NCI-H128 (cell line): ENCODE measurements around the gene FIBCD1.
"Not testable (repeated sequence)": the region's sequence is repeated elsewhere in the genome, so short reads cannot be mapped to it uniquely, and the experiment has no call there.

Source experiments
- DNase-seq: peaks from one replicate; lab custom pipeline; 2025; ENCODE audit not compliant: unreplicated experiment; lab: John Stamatoyannopoulos, UW

Gene FIBCD1

DNA sequence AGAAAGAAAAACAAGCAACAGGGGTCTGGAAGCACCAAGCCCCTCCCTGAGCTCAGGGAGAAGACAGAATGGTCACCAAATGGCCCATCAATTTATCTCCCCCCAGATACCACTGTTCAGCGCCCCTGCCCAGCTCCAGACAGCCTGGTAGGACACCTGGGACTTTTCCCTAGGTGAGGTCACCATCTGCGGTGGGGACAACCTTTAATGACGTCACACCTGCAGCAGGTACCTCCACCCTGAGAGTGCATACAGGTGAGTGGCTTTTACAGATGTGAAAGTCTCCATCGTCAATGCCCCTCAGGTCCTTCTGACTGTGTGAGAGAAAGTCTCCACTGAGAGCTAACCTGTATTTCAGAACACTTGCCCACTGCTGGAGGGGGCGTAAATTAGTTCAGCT lies 35.6 kb upstream of the FIBCD1 start:
- DNase-seq: no peak

DNA sequence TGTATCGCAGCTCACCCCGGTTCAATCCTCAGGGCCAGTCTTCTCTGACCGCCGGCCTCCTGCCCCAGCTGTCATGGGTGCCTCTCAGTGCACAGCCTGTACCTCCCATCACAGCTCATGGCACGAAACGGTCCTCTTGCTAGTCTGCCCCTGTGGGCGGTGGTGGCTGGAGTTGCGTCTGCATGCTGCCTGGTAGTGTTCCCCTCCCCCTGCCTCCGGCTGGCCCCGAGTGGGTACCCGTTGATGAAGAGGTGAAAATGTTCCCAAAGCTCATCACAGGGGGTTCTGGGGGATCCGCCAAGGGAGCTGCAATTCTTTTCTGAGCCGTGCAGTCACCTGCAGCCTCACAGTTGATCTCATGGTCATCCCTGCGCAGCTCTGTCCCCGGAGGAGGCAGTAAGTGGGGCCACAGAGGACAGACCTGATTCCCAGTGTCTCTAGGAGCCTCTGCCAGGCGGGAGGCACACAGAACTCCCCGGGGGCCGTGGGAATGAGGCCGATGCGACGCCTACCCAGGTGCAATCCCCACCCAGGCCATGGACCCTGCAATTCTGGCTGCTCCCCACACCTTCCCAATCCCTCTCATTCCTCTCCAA lies 34.7 kb upstream of the FIBCD1 start:
- no peak for DNase-seq

DNA sequence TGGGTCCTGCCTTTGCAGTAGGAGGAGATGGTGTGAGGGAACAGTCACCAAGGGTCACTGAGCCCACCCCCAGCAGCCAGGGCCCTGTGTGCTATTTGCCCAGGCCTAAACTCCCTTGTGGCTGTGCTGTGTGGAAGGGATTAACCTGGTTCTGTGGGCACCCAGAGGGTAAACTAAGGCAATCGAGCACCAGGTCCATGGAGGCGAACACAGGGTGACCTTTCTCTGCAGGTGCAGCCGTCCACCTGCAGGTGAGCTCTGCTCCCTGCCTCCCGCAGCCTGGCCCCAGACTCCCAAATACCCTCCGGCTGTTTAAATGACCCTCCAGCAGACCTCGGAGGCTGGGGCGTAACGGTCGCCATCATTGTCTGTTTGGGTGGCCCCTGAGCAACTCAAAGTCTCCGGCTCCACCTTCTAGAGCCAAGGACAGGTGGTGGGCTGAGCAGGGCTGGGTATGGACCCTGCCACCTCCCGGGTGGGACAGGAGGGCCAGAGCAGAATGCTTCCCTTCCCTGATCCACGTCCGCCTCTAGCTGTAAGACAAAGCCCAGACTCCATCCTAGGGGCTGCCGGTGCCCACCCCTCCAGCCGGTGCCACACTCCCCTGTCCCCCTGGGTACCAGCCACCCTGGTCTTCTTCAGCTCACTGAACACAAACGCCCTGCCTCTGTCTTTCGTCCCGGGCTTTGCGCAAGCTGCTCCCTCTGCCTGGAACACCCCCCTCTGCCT lies 34.1 kb upstream of the FIBCD1 start:
- no peak for DNase-seq

DNA sequence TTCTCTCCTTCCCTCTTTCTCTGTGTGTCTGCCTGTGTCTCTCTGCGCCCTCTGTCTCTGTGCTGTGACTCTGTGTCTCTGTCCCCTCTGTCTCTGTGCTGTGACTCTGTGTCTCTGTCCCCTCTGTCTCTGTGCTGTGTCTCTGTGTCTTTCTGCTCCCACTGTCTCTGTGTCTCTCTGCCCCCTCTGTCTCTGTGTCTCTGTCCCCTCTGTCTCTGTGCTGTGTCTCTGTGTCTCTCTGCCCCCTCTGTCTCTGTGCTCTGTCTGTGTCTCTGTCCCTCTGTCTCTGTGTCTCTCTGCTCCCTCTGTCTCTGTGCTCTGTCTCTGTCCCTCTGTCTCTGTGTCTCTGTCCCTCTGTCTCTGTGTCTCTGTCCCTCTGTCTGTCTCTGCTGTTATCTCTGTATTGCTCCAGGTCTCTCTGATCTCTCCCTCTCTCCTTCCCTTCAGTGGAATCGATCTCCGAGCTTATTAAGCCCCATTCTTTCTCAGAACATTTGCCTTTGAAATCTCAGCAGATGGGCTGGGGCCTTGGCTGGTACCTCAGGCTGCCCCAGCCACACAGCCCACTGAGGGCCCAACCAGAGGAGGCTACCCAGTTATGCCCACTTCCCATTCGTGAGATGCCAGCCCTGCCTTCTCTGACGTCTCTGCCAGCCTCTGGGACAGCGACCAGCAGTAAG lies 33.4 kb upstream of the FIBCD1 start:
- DNase-seq: no peak

DNA sequence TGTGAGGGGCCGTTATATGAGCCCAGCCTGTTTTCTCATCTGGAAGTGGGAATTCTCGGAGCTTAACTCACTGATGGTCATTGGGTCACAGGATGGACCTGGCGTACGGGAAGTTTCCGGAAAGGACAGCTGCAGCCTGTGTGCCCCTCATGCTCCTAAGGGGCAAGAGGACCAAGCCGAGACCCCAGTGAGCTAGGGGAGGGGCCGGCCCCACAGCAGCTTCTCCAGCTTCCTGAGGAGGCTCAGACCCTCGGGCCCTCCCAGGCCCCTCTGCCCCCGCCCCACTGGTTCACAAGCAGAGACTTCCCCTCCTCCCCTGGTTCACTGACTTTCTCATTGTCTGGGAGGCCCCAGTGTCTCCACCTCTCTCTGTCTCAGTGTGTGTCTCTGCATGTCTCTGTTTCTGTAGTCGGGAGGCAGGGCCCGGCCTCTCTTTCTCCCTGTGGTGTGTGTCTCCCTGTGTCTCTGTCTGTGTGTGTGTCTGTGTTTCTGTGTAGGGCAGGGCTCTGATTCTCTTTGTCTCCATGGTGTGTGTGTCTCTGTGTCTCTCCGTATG lies 32.3 kb upstream of the FIBCD1 start:
- DNase-seq: no peak

DNA sequence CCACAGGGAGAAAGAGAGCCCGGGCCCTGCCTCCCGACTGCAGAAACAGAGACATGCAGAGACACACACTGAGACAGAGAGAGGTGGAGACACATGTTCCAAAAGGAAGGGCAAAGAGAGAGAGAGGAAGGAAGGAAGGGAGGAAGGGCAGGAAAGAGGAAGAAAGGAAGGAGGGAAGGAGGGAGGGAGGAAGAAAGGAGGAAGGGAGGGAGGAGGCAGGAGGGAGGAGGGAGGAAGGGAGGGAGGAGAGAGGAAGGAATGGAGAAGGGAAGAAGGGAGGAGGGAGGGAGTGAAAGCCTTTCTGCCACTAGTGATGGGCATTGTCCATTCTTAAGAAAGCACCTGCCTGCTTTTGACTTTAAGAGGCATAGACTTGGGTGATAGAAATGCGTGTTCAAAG lies 31.8 kb upstream of the FIBCD1 start:
- no peak for DNase-seq

DNA sequence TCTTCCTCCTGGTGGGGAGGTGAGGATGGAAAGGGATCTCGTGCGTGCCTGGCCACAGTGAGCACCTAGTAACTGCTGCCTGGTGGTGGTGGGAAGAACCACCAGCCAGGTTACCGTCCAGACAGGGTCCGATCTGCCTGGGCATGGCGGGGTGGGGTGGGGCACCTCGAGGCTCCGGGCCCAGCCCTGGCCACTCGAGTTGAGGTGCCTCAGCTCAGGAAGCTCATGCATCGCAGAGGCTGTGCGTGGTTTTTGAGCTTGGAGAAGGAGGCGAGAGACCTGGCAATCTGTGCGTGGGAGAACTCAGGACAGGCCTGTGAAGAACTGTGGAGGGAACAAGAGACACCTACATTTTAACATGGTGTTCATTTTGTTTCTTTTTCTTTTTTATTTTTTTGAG lies 31.0 kb upstream of the FIBCD1 start:
- DNase-seq: no peak

DNA sequence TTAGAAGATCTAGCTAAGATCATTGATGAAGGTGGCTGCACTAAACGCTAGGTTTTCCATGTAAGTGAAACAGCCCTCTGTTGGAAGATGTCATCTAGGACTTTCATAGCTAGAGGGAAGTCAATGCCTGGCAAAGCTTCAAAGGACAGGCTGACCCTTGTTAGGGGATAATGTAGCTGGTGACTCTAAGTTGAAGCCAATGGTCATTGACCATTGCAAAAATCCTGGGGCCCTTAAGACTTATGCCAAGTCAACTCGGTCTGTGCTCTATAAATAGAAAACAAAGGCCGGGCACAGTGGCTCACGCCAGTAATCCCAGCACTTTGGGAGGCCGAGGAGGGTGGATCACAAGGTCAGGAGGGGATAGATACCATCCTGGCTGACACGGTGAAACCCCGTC lies 26.6 kb upstream of the FIBCD1 start:
- DNase-seq: no peak

DNA sequence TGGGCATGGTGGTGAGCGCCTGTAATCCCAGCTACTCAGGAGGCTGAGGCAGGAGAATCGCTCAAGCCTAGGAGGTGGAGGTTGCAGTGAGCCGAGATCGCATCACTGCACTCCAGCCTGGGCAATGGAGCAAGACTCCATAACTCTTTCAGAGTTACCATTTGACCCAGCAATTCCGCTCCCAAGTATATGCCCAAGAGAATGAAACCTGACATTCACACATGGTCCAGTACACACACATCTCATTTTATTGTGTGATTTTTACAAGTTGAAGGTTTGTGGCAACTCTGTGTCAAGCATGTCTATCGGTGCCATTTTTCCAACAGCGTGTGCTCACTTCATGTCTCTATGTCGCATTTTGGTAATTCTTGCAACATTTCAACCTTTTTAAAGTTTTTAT lies 24.9 kb upstream of the FIBCD1 start:
- DNase-seq: no peak

DNA sequence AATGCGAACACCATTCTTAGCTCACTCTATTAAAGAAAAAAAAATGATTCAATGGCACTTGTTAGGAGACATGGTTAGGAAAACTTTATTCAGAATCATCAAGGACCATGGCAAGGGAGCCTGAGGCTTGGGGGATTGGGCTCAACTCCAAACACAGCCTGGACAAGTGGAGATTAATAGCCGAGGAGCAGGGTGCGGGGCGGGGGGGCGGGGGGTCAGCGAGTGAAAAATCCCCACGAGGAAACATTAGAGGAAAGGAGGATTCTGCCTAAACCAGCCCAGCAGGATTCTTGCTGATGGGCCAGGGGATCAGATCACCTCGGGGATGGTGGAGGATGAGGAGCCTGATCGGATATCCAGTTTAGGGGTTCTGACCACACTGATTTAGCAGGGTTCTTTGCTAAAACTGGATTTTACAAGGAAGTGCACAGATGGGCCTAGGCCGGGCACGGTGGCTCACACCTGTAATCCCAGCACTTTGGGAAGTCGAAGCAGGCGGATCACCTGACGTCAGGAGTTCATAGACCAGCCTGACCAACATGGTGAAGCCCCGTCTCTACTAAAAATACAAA lies 24.4 kb upstream of the FIBCD1 start:
- no peak for DNase-seq

DNA sequence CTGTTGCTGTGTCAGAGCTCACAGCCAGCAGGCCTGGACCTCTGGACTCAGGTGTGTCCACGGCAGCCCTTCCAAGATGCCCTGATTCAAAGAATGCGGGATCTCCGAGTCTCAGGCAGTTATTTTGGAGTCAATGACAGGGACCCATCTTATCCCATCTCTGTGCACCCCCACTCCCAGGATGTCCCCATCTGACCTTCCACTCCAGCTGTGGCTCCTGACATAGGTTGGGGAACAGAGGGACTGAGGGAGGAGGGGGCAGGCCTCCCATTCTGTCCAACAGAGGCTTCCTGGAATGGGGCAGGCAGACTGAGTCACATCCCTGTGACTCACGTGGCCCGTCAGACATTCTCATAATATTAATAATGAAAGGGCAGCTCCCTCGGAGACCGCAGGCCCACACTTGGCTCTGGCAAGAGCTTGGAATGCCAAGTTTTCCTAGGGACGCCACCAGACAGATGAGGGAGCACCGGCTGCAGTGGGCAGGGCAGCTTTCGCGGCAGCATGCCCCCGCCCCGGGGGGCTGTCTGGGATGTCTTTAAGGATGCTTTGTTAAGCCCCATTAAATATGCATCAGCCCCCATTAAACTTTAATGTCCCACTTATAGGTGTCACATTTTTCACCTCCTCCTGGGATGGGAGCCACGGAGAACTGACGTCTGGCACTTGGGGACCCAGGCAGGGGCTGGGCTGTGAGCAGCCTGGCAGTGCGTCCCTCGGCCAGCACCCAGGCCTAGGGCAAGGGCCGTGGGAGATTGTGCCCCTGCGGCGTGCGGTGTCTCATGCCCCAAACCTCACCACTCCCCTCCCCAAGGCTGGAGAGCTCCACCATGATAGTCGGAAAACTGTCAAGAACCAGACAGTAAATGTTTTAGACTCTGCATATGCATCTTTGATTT lies 23.6 kb upstream of the FIBCD1 start:
- DNase-seq: no peak

DNA sequence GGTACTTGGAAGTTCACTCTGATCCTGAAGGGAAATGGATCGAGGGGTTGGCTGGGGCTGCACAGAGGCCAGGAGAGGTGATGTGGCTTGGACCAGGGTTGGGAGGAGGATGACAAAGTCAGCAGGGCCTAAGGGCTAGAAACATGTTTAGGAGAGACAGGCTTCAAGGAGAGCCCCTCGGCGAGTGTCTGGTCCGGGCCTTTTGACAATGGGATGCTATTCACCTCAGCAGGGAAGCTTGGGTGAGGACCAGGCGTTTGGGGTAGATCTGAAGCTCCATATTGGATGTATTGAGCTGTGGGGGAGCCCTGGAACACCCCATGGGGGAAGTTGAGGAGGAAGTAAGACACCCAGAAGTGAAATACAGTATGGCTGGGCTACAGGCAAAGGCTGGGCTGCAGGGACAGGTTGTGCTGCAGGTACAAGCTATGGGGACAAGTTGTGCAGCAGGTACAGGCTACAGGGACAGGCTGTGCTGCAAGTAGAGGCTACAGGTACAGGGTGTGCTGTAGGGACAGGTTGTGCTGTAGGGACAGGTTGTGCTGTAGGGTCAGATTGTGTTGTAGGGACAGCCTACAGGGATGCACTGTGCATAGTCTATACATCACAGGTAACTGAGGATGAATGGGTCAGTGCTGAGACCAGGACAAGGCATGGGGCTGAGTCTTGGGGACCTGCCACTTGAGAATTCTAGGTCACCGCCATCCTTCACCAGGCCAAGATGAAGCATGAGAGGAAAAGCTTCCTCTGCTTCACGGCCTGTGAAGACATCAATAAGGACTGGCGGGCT lies 22.7 kb upstream of the FIBCD1 start:
- no peak for DNase-seq

DNA sequence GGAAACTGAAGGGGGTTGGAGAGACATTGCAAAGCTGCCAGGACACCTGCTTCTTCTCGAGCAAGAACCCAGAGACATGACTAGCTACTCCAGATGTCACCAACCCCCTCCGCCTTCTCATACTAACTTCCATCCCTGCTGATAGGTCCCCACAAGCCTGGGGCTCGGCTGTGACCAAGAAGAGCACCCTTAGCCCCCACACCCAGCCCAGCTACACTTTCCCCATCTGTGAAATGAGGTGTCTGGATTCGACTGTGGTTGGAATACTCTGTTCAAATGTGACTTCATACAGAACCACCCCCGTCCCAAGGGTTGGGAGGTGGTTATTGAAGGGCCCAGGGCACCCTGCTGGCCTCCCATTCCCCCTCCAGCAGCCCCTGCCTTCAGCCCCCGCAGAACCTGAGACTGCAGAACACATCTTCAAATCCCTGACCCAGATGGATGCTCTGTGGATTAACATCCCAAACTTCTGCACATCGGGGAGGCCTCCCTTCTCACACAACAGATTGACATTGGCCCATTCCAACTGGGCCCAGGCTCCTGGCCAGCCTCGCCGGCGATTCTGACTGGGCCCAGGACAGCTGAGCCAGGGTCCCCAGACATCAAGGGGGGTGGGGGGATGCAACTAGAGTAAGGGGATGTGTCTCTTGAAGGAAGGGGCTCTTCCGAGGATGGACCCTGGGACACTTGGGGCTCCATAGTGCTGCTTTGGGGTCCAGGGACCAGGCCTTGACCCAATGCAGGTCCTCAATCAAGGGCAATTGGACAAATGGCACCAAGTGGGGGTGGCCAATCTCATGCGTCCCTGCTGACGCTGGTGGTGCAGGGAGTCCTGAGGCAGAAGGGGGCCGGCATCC lies 21.7 kb upstream of the FIBCD1 start:
- no peak for DNase-seq

DNA sequence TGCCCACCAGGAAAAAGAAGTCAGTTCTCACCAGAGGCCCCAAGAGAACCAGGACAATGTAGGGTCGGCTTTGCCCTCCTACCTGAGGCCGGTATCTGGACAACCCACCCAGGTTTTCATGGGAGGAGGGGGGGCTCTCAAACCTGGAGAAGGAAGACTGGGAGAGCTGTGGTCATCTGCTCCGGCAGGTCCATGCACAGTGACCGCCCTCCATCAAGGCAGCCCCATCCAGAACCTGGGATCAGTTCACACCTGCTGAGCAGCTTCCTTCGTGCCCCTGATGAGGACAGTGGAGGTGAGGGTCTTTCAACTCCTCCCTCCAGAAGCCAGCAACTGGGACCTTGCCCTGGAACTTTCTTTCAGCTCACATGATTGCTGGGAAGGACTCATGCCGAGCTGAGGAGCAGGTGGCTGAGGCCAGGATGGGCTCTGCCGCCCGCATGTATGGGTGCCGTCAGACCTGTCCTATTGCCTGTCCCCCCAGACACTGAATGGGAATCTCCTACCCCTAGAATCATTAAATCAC lies 20.8 kb upstream of the FIBCD1 start:
- DNase-seq: no peak

DNA sequence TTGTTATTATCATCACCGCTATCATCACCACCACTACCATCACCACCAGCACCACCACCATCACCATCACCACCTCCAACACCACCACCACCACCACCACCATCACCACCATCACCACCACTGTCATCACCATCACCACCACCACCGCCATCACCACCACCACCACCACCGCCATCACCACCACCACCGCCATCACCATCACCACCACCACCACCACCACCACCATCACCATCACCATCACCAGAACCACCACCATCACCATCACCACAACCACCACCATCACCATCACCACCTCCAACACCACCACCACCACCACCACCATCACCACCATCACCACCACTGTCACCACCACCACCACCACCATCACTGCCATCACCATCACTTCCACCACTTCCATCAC lies 19.5 kb upstream of the FIBCD1 start:
- DNase-seq: not testable (repeated sequence)

DNA sequence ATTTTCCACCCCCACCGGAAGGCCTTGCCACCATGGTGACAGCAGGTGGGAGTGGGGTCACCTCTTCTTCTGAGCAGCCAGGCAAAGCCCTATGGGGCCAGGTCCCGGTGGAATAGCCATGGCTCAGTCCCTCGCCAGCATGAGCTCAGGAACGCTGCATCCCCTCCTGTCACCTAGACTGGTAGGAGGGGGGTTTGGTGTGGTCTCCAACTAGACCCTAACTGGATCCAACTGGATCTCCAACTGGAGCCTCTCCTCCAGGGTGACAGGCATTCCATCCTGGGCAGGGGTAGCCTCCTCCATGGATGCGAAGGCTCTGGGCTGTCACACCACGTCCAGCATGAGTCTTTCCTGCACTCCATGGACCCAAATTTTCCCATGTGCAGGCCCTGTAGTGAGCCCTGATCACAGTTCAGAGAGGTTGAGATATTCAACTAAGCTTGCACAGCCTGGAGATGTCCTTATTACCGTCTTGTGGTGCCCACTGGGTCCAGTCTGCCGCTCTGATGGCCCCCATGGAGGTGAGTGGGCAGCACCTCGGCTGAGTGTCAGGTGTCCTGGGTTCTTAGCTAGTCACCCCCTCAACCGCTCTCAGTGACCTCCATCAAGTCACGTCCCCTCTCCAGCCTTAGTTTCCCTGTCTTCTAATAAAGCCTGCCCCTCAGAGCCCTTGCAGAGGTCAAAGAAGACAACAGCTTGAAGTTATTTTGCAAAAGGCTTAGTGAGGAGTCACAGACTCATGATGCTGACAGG lies 18.6 kb upstream of the FIBCD1 start:
- DNase-seq: no peak

DNA sequence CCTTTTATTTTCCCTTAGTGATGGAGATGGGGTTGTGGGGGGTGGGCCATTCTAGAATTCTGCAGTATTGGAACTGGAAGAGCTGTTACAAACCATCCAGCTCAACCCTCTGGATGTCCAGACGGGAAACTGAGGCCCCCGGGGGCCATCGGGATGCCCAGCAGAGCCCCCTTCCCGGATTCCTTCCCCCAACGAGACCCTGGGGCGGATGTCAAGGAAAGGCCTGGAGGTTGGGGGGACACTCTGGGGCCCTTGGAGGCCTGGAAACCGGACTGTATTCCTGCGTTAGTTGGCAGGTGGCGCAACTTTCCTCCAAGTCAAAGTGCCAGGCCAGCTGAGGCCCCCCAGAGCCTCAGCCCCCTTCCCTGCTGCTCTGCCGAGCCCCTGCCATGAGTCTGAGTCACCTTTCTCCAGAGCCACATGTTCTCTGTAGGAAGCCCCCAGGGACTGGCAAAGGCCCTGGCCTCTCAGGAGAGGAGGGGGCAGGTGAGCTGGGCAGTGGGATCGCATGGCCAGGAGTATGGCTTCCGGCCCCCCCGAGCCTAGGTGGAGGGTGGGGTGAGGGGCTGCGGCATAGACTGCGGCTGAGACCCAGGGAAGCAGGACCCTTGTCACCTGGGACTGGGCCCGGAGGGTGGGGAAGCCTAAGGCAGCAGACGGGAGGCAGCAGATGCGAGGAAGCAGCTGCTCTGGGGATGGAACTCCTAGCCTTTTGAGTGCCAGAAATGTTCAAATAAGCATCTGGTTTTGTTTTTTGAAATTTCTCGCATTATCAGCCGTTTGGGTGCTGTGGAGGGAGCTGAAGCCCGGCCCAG lies 17.8 kb upstream of the FIBCD1 start:
- no peak for DNase-seq
